G401.6 (cell line): ENCODE data around the gene KRT3.

ENCODE experiments used
- FAIRE-seq: peaks from 2 replicates; lab custom pipeline; 2012; peaks lifted over from hg19 to GRCh38; lab: Jason Lieb, UNC

KRT3 gene

DNA sequence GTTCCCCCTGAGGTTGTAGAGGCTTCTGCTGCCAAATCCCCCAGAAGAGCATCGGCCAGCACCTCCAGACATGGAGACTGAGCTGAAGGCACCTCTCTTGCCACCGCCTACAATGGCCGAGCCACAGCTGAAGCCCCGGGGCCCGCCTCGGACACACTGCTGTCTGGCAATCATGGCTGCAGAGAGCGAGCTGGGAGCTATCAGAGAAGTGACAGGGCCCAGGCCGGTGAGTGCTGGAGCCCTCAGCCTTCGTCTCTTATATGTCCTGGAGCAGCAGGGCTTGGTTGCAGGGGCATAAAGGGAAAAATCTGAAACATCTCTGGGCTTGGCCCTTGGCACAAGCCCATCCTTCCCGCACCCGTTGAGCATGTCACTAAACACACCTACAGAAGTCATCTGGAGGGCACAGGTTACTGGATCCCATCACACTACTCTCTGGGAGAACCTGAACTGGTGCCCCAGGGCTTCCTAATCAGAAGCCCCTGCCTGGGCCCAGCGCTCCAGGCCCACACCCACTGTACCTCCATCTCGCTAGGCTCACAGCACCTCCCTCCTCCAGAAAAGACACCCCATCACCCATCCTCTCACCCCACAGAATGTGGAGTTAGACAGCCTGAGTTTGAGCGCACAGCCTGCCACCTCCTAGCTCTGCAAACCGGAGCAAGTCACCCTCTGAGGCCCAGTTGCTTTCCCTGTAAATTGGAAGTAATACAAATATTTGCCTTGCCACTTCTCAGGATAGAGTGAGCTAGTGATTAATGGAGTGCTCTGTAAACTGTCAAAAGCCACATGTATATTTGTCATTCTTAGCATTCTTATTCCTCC lies 18.2 kb upstream of the KRT3 start, which contains the start of gene KRT4:
Gene KRT4, minus strand, starts transcription at position 232 of the 825 bp plus-strand sequence. Its CDS starts 58 bp downstream, at position 174.
- FAIRE-seq, result no peak

DNA sequence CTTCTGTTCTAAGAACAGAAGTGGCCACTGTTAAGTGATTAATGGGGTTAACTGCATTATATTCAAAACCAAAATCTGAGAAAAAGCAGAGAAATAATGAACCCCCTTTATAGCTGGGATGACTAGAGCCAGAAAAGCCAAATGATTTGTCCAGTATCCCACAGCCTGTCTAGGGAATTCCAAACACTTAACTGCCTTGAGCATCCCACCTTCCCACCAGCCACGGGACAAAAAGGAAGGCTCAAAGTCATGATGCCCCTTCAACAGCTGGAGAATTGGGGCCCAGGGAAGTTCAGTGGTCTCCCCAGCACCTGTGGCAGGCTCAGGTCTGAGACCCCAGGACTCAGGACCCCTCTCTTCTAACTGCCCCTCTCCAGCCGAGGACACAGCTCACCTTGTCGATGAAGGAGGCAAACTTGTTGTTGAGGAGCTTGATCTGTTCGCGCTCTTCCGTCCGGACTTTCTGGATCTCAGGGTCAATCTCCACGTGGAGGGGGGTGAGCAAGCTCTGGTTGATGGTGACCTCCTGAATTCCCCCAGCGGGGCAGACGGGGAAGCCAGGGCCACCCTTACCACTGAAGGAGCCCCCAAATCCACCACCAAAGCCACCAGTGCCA lies 17.4 kb upstream of the KRT3 start:
- no peak for FAIRE-seq

DNA sequence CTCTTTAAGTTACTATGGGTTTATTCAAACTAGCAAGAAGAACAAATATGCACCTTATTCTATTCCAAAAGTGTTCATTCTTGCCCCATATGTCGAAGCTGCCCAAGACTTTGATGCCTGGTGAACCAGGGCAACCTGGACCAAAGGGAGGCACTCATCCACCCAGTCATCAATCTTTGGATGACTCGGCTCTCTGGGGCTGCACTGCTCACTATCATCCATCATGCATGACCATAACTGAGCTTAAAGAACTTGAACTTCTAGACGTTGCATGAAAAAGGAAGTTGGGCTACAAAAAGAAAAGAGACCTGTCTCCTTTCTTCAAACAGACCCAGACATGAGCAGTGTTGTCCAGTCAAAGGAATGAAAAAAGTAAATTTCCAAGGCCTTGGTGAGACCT lies 16.8 kb upstream of the KRT3 start:
- no peak for FAIRE-seq

DNA sequence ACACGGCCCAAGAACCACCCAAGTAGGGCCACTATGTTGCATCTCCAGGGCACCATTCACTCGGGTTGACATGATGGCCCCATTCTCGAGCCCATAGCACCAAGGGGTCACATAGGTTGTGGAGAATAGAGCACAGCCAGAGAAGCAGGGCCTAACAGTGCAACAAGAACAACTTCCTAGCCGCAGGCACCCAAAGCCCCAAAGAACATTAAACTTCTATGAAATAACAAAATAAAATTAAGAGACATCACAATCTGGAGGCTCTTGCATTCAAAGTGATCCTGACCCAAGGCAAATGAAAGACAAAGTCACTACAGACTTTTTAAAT lies 16.1 kb upstream of the KRT3 start:
- FAIRE-seq, result no peak

DNA sequence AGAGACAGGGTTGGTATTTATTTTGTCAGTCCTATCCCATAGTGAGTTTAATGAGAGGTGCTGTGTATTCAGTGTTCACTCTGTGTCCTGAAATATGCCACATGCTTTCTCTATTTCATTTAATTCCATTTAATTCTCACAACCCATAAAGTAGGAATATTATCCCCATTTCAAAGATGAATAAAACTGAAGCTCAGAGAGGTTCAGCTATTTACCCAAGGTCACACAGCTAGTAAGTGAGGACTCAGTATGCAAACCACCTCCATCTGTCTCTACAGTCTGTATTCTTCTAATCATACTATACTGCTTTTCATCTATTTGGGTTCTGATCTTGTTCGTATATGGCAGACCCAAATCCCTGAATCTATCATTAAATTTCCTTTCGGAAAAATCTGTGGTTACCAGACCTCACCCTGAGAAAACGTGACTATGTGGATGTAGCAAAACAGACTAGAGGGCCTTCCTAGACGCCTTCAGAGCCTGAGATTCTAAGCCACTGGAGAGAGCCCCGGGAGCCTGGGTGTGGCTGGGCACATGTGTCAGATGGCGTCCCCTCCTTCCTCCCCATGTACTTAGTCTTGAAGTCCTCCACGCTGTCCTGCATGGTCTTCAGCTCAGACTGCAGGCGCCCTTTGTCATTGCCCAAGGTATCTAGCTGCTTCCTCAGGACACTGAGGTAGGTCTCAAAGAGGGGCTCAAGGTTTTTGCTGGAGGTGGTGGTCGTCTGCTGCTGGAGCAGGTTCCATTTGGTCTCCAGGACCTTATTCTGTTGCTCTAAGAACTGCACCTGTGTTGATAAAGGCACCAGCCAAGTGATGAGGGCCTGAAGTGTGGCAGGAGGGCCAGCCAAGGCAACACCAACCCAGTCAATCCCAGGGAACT lies 15.5 kb upstream of the KRT3 start:
- no peak for FAIRE-seq

GRCh38 chr12:52810554-52810953 lies 14.6 kb upstream of the KRT3 start:
- no peak for FAIRE-seq

GRCh38 chr12:52809166-52809565 lies 13.2 kb upstream of the KRT3 start:
- FAIRE-seq, result no peak

DNA sequence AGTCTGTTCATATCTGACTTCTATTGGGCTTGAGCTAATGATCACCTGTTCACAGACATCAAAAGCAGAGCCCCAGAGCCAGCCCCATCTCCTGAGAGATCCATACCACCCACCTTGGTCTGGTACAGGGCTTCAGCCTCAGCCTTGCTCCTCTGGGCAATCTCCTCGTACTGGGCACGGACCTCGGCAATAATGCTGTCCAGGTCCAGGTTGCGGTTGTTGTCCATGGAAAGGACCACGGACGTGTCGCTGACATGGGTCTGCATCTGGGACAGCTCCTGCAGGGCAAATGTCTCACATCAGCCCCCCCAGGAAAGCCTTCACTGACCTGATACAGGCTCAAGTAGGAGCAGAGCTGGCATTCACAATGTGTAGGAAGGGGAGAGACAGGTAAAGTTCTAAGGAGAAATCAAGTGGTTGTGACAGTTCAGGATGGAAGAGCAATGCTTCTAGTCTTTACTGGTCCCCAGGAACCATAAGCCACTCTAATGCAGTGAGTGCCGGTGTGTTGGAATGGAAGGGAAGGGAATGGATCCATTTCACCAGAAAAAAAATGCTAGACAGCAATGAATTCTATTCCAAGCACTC lies 12.8 kb upstream of the KRT3 start:
- no peak for FAIRE-seq

GRCh38 chr12:52807544-52808470 lies 11.9 kb upstream of the KRT3 start:
- FAIRE-seq, result no peak

DNA sequence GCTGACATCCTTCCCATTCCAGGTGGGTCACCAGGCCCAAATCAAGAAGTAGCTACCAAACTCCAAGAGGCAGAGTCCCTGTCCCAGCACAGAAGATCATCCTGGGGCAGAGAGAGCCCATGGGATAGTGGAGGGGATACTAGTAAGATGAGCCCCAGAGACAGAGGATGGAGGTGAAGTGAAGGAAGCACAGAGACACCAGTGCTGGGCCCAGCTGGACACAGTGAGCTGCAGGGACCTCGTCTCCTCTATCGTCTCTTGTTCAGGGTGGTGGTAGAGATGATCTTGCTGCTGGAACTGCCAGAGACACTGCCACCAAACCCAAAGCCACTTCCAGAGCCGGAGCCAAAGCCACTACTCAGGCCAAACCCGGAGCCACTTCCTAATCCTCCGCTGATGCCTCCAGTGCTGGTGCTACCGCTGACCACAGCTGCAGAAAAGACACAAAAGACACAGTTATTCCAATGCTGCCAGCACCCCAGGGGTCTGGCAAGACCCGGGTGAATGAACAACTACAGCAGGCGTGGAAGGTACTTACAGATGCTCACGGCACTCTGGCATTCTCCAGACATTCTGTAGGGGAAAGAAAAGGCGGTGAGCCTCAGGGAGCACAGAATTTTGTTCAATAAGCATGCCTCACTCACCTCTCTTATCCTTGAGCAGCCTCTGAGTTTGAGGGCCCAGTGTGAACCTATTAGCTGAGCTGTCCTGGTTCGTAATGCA lies 11.1 kb upstream of the KRT3 start:
- FAIRE-seq, result no peak

DNA sequence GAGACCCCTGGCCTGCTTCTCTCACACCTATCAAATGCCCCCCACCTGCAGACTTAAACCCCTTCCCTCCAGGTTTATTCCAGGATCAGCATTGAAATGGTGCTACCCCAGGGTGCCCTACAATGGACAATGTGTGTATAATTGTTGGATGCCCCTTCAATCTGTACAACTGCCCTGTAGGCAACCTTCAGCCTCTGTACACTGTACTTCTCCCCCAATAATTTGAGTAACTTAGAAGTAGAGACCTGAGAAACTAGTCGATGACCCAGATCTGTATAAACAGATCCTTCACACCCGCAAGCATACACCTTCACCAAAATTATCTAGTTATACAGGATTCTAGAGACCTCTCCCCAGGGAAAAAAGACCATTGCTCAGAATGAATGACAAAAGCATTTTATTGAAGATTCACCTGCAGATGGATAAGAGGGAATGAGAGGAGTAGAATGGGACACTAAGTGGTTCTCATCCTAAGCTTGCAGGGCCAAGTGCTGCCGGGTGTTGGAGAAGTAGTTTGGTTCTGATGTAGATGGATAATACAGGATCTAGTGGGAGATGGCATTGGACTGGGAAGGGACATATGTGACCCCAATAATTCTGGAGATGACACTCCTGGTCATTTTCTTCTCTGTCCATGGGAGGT lies 10.4 kb upstream of the KRT3 start:
- FAIRE-seq, result no peak

DNA sequence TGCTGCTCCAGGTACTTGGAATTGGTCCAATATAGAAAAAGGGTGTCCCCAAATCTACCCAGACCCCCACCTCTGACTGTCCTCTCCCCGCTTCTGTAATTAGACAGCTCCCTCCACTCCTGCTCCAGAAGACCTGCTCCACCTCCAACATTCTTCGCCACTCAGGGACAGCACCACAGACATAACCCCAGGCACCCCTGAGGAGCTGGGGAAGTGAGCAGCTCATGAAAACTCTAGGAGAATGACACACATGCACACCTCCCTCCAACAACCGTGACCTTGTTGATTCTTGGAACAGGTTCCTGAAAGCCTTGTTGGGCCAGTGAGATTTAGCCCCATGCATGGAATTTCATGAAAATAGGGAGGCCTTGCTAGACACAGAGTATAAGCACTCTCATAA lies 9.8 kb upstream of the KRT3 start:
- no peak for FAIRE-seq

GRCh38 chr12:52805000-52805399 lies 9.1 kb upstream of the KRT3 start:
- no peak for FAIRE-seq

GRCh38 chr12:52802442-52802841 lies 6.5 kb upstream of the KRT3 start:
- no peak for FAIRE-seq

DNA sequence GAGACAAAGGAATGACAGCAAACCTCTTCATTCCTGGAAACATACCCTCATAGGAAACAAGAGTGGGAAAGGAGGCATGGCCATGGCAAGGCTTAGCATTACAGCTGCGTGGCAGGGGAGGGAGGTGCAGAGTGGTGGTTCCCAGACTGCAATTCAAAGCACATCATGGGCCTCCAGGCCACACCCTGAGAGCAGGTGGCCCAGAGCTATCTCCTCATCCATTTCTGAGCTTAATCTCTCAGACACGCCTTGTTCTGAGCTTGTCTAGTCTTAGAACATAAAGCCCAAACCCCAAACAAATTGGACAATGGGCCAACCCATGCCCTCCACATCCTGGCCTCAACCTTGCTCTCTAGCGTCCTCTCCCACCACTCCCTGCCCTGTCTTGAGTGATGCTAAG lies 5.9 kb upstream of the KRT3 start:
- no peak for FAIRE-seq

DNA sequence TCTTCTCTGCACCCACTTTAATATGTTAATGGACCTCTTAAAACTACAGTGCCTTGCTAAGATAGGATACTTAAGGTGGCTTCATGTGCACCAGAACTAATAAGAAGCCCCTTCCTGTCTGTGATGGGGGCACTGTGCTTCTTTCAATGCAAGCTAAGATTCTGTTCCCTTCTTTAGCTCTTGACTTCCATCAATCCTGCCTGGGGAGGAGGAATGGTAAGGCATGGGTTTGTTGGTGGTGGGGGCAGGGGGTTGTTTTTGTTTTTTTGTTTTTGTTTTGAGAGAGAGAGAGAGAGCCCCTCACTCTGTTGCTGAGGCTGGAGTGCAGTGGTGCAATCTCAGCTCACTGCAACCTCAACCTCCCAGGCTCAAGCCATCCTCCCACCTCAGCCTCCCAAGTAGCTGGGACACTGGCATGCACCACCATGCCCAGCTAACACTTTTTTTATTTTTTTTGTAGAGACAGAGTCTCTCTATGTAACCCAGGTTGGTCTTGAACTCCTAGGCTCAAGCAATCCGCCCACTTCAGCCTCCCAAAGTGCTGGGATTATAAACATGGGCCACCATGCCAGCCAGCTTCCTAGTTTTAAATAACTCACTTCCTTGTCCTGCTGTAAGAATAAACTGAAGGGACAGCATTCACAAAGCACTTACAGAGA lies 4.5 kb upstream of the KRT3 start:
- FAIRE-seq, result no peak

- FAIRE-seq, result no peak
These were observed 3.7 kb upstream of the KRT3 start for GRCh38 chr12:52799505-52800211.

DNA sequence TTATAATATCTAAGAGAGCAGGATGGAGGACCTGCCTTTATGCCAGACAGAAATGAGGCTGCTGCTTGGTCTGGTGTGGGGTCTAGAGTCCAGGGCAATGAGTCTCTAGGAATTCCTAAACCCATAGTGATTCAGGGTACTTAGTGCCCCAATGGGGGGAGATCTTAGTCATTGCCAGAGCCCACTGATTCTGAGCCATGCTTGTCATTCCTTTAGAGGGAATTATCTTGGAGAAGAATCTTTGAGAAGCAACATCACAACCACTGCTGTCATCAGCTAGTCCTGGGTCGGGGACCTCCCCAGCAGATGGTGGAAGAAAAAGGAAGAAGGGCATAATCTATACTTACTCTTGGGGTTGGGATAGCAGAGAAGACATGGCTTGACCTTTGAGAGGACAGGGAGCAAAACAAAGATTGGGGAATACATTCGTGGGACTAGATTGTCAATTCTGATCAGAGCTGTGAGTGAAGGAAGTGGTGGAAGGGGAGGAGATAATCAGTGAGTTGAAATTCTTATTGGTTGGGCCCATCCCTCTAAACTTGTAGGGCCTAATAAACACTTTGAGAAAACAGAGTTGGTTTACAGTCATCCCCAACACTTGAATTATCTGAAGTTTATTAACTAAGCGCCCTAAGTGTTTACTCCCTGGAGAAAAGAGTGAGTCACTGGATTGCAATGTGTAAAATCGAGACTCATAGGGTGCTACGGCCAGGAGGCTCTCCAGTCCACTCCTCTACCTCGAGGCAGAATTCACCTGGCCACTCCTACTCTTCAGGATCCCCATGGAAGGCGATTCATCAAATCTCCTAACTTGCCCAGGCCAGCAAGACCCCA lies 3.0 kb upstream of the KRT3 start:
- no peak for FAIRE-seq
